Memory B cell (primary cell): Measurements from ENCODE around the gene MGAT3.

Experiments used
- ATAC-seq: fragments of 150-1000 bp; cut with Tn5 transposase; 2 replicates; pipeline ENCODE4 v1.10.0; 2021; ENCODE audit warnings: low read depth, mild to moderate bottlenecking, moderate library complexity
- DNase-seq, 2 donors: peaks; one replicate each; pipeline ENCODE4 v3.0.0; 2022; ENCODE audit warnings: low spot score in 2 of 2
- H3K27ac Mint-ChIP-seq: one replicate; pipeline ENCODE4 v1.8.0; 2022; ENCODE audit warnings: mild to moderate bottlenecking, moderate library complexity, mixed read lengths
- H3K27me3 Mint-ChIP-seq: one replicate; pipeline ENCODE4 v1.8.0; 2022; ENCODE audit warnings: mixed read lengths
- H3K36me3 Mint-ChIP-seq: one replicate; pipeline ENCODE4 v1.8.0; 2022; ENCODE audit warnings: mild to moderate bottlenecking, mixed read lengths
- H3K4me1 Mint-ChIP-seq: one replicate; pipeline ENCODE4 v1.8.0; 2022; ENCODE audit warnings: mixed read lengths
- H3K4me3 Mint-ChIP-seq: one replicate; pipeline ENCODE4 v1.8.0; 2022; ENCODE audit warnings: mild to moderate bottlenecking, moderate library complexity, mixed read lengths
- H3K9me3 Mint-ChIP-seq: one replicate; pipeline ENCODE4 v1.8.0; 2022; ENCODE audit warnings: mixed read lengths

Gene MGAT3

GRCh38 chr22:39433476-39434242 lies 23.2 kb upstream of the MGAT3 start:
- H3K4me1 Mint-ChIP-seq, result peaks cover 9% of the 10 kb centered on the region
- no peak for ATAC-seq
- no peaks in the 10 kb centered on the region for H3K27me3 Mint-ChIP-seq
- no peak overlapping the region for H3K27ac Mint-ChIP-seq
- H3K4me3 Mint-ChIP-seq, result no peak overlapping the region
- no peaks in the 10 kb centered on the region for H3K9me3 Mint-ChIP-seq
- no peak for DNase-seq
- H3K36me3 Mint-ChIP-seq, result peaks cover 9% of the 10 kb centered on the region

GRCh38 chr22:39434243-39434653 lies 22.6 kb upstream of the MGAT3 start:
- H3K36me3 Mint-ChIP-seq, result peaks cover 6% of the 10 kb centered on the region
- H3K4me1 Mint-ChIP-seq, result peaks cover 14% of the 10 kb centered on the region
- H3K27ac Mint-ChIP-seq, result no peak overlapping the region
- no peaks in the 10 kb centered on the region for H3K27me3 Mint-ChIP-seq
- no peaks in the 10 kb centered on the region for H3K9me3 Mint-ChIP-seq
- DNase-seq (no peak), ATAC-seq (no peak)
- no peak overlapping the region for H3K4me3 Mint-ChIP-seq

GRCh38 chr22:39434721-39435120 lies 22.1 kb upstream of the MGAT3 start:
- no peaks in the 10 kb centered on the region for H3K27me3 Mint-ChIP-seq
- no peak overlapping the region for H3K4me3 Mint-ChIP-seq
- H3K4me1 Mint-ChIP-seq, result peaks cover 17% of the 10 kb centered on the region
- H3K27ac Mint-ChIP-seq, result no peak overlapping the region
- H3K9me3 Mint-ChIP-seq, result no peaks in the 10 kb centered on the region
- H3K36me3 Mint-ChIP-seq, result peaks cover 6% of the 10 kb centered on the region
- ATAC-seq, result no peak
- no peak for DNase-seq

GRCh38 chr22:39435616-39436015 lies 21.2 kb upstream of the MGAT3 start:
- H3K36me3 Mint-ChIP-seq, result peaks cover 3% of the 10 kb centered on the region
- H3K27ac Mint-ChIP-seq, result no peak overlapping the region
- H3K4me3 Mint-ChIP-seq, result no peak overlapping the region
- no peak for DNase-seq
- H3K4me1 Mint-ChIP-seq, result peaks cover 17% of the 10 kb centered on the region
- no peak for ATAC-seq
- no peaks in the 10 kb centered on the region for H3K27me3 Mint-ChIP-seq
- no peaks in the 10 kb centered on the region for H3K9me3 Mint-ChIP-seq

- no peaks in the 10 kb centered on the region for H3K27me3 Mint-ChIP-seq
- peaks cover 23% of the 10 kb centered on the region for H3K4me1 Mint-ChIP-seq
- DNase-seq (no peak), ATAC-seq (no peak)
- H3K27ac Mint-ChIP-seq, result no peak overlapping the region
- peak overlapping the region; percentile 11 for H3K4me3 Mint-ChIP-seq
- peaks cover 2% of the 10 kb centered on the region for H3K36me3 Mint-ChIP-seq
- H3K9me3 Mint-ChIP-seq, result no peaks in the 10 kb centered on the region
These were observed 18.8 kb upstream of the MGAT3 start for GRCh38 chr22:39437791-39438704.

GRCh38 chr22:39439170-39439569 lies 17.6 kb upstream of the MGAT3 start:
- Mint-ChIP-seq H3K4me1 (peaks cover 25% of the 10 kb centered on the region), H3K27ac (no peak overlapping the region), H3K36me3 (no peaks in the 10 kb centered on the region), H3K27me3 (no peaks in the 10 kb centered on the region), H3K9me3 (no peaks in the 10 kb centered on the region), H3K4me3 (no peak overlapping the region)
- no peak for DNase-seq
- no peak for ATAC-seq

- Mint-ChIP-seq H3K36me3 (peaks cover 1% of the 10 kb centered on the region), H3K4me1 (peaks cover 37% of the 10 kb centered on the region), H3K9me3 (no peaks in the 10 kb centered on the region), H3K4me3 (no peak overlapping the region), H3K27me3 (no peaks in the 10 kb centered on the region), H3K27ac (no peak overlapping the region)
- DNase-seq (no peak), ATAC-seq (no peak)
These were observed 13.4 kb upstream of the MGAT3 start for GRCh38 chr22:39443398-39443797.

GRCh38 chr22:39444247-39444800 lies 12.5 kb upstream of the MGAT3 start:
- DNase-seq (no peak), ATAC-seq (no peak)
- Mint-ChIP-seq H3K36me3 (peaks cover 1% of the 10 kb centered on the region), H3K4me3 (no peak overlapping the region), H3K9me3 (no peaks in the 10 kb centered on the region), H3K27ac (peak overlapping the region; percentile 15), H3K4me1 (peaks cover 37% of the 10 kb centered on the region), H3K27me3 (no peaks in the 10 kb centered on the region)

GRCh38 chr22:39444937-39445465 lies 11.8 kb upstream of the MGAT3 start:
- no peaks in the 10 kb centered on the region for H3K27me3 Mint-ChIP-seq
- DNase-seq, result no peak
- H3K9me3 Mint-ChIP-seq, result no peaks in the 10 kb centered on the region
- ATAC-seq, result no peak
- no peak overlapping the region for H3K27ac Mint-ChIP-seq
- peaks cover 41% of the 10 kb centered on the region for H3K4me1 Mint-ChIP-seq
- H3K36me3 Mint-ChIP-seq, result peaks cover 1% of the 10 kb centered on the region
- H3K4me3 Mint-ChIP-seq, result no peak overlapping the region

GRCh38 chr22:39445678-39446077 lies 11.1 kb upstream of the MGAT3 start:
- Mint-ChIP-seq H3K9me3 (no peaks in the 10 kb centered on the region), H3K36me3 (peaks cover 1% of the 10 kb centered on the region), H3K4me1 (peaks cover 48% of the 10 kb centered on the region), H3K27ac (no peak overlapping the region), H3K4me3 (no peak overlapping the region), H3K27me3 (no peaks in the 10 kb centered on the region)
- no peak for DNase-seq
- ATAC-seq, result no peak

- peaks cover 51% of the 10 kb centered on the region for H3K4me1 Mint-ChIP-seq
- H3K27ac Mint-ChIP-seq, result peak overlapping the region; percentile 92
- DNase-seq (peak in 1 of 2 donors; percentile 41), ATAC-seq (peak; percentile 54)
- peak overlapping the region; percentile 91 for H3K4me3 Mint-ChIP-seq
- peaks cover 3% of the 10 kb centered on the region for H3K36me3 Mint-ChIP-seq
- no peaks in the 10 kb centered on the region for H3K9me3 Mint-ChIP-seq
- H3K27me3 Mint-ChIP-seq, result no peaks in the 10 kb centered on the region
These were observed 10.5 kb upstream of the MGAT3 start for GRCh38 chr22:39446239-39446721.

GRCh38 chr22:39448205-39449054 lies 8.4 kb upstream of the MGAT3 start:
- DNase-seq (no peak), ATAC-seq (no peak)
- peak overlapping the region; percentile 91 for H3K4me3 Mint-ChIP-seq
- H3K27ac Mint-ChIP-seq, result peak overlapping the region; percentile 92
- peaks cover 3% of the 10 kb centered on the region for H3K36me3 Mint-ChIP-seq
- H3K27me3 Mint-ChIP-seq, result no peaks in the 10 kb centered on the region
- no peaks in the 10 kb centered on the region for H3K9me3 Mint-ChIP-seq
- peaks cover 57% of the 10 kb centered on the region for H3K4me1 Mint-ChIP-seq

- Mint-ChIP-seq H3K36me3 (peaks cover 3% of the 10 kb centered on the region), H3K27ac (peak overlapping the region; percentile 9), H3K27me3 (no peaks in the 10 kb centered on the region), H3K9me3 (no peaks in the 10 kb centered on the region), H3K4me1 (peaks cover 60% of the 10 kb centered on the region), H3K4me3 (peak overlapping the region; percentile 91)
- DNase-seq (no peak), ATAC-seq (peak; percentile 2)
These were observed 7.1 kb upstream of the MGAT3 start for GRCh38 chr22:39449708-39450107.
